ENCODE data around the gene MAP2.
A peak's percentile ranks its signal among the peaks of the same experiment; 100 is the strongest.

- TF ChIP-seq POLR2A (IDR thresholded peaks at IDR 0.05) (no peak), CTCF (IDR thresholded peaks at IDR 0.05) (peak in 2 of 7 experiments; percentile 30 to 53), POLR2AphosphoS5 (IDR thresholded peaks at IDR 0.05) (no peak)
These were observed 153.8 kb downstream of the MAP2 start for GRCh38 chr2:209577376-209578357.
